CMK (cell line): ENCODE results near the gene LCE1E.

Experiments used
- DNase-seq: peaks from one replicate; pipeline ENCODE4 v3.0.0-alpha.2; 2010; ENCODE audit warnings: low read depth

Gene LCE1E

GRCh38 chr1:152777510-152778137 lies 8.4 kb upstream of the LCE1E start:
- no peak for DNase-seq

- no peak for DNase-seq
These were observed 3.0 kb upstream of the LCE1E start for GRCh38 chr1:152783095-152783494.

- no peak for DNase-seq
These were observed 9.6 kb downstream of the LCE1E start for GRCh38 chr1:152795686-152796085.

GRCh38 chr1:152796421-152796820 lies 10.4 kb downstream of the LCE1E start, which contains the start of gene LCE1D:
Gene LCE1D (plus strand): TSS chr1:152796721. CDS start chr1:152797795, 1,074 bp downstream.
- no peak for DNase-seq

- DNase-seq = no peak
These were observed 15.3 kb downstream of the LCE1E start for GRCh38 chr1:152801333-152801732.

- no peak for DNase-seq
These were observed 20.5 kb downstream of the LCE1E start, which contains the start of gene LCE1C for GRCh38 chr1:152806576-152806975. Gene LCE1C (minus strand): TSS chr1:152806651. CDS start chr1:152805478, 1,173 bp downstream.

GRCh38 chr1:152811050-152811449 lies 25.0 kb downstream of the LCE1E start:
- DNase-seq = no peak

- no peak for DNase-seq
These were observed 25.6 kb downstream of the LCE1E start, which contains the start of gene LCE1B for GRCh38 chr1:152811671-152812070. Gene LCE1B (plus strand): TSS chr1:152811971. CDS start chr1:152812447, 476 bp downstream.

- DNase-seq = no peak
These were observed 31.3 kb downstream of the LCE1E start for GRCh38 chr1:152817309-152817708.

- DNase-seq = no peak
These were observed 37.2 kb downstream of the LCE1E start for GRCh38 chr1:152823294-152823693.

- no peak for DNase-seq
These were observed 38.9 kb downstream of the LCE1E start for GRCh38 chr1:152824964-152825363.

- no peak for DNase-seq
These were observed 41.1 kb downstream of the LCE1E start, which contains the start of gene LCE1A for GRCh38 chr1:152827173-152827572. Gene LCE1A (plus strand): TSS chr1:152827473. CDS start chr1:152827473, 0 bp downstream.

- no peak for DNase-seq
These were observed 50.8 kb downstream of the LCE1E start for GRCh38 chr1:152836870-152837269.
